Lower leg skin (tissue), 4 donors: ENCODE measurements around the gene HBA1. TPM values are rescaled to one million over a fixed set of nuclear protein-coding genes. Genes with fewer than 3 reads are reported as not detected.
"Not testable (repeated sequence)": the region's sequence is repeated elsewhere in the genome, so short reads cannot be mapped to it uniquely, and the experiment has no call there.

Experiments used
- DNase-seq, 2 donors: peaks; one replicate each; pipeline ENCODE4 v3.0.0-alpha.2; 2019; ENCODE audit warnings: low spot score in 2 of 2
- H3K4me3 ChIP-seq: fragments of 200-600 bp; sonication (generic); 2 replicates; pipeline ENCODE4 v1.5.1; 2017; ENCODE audit warnings: mild to moderate bottlenecking, low read depth; ENCODE audit not compliant: poor library complexity, severe bottlenecking
- POLR2A ChIP-seq, 2 donors: fragments of 450-650 bp; IDR thresholded peaks; one replicate each; pipeline ENCODE4 v1.6.1; 2016 to 2017; ENCODE audit warnings: antibody characterized with exemption in 2 of 2, mild to moderate bottlenecking in 1 of 2, moderate library complexity in 1 of 2
- WGBS, 2 donors: methylation state at CpG; one replicate each; pipeline ENCODE4 v1.1.5; 2018; 5-methylcytosine and 5-hydroxymethylcytosine counted together
- intact Hi-C: fragments of 100-400 bp; cut with DNase I; formaldehyde crosslinking; loops from one replicate; pipeline ENCODE4 v1.15.0; 2023; ENCODE audit warnings: low total_unique reads
- total RNA-seq, 4 donors: library from RNA; depleted of rRNA; stranded (reverse); fragments of >200 nt; gene quantifications; one replicate each; pipeline ENCODE4 v1.1.0, GENCODE V29; 2016
- TF ChIP-seq, protein P1 (sequence below), 3 donors: fragments of 450-650 bp; IDR thresholded peaks; one replicate each; pipeline ENCODE4 v1.5.1; 2016; ENCODE audit warnings: antibody characterized with exemption in 3 of 3, mild to moderate bottlenecking in 3 of 3, moderate library complexity in 2 of 3

Gene HBA1
- total RNA-seq: 100 to 1,000 TPM in 2 of 4 donors, 10 to 100 TPM in 1, 1 to 10 TPM in 1; 2.5 to 474 (median 180) TPM

DNA sequence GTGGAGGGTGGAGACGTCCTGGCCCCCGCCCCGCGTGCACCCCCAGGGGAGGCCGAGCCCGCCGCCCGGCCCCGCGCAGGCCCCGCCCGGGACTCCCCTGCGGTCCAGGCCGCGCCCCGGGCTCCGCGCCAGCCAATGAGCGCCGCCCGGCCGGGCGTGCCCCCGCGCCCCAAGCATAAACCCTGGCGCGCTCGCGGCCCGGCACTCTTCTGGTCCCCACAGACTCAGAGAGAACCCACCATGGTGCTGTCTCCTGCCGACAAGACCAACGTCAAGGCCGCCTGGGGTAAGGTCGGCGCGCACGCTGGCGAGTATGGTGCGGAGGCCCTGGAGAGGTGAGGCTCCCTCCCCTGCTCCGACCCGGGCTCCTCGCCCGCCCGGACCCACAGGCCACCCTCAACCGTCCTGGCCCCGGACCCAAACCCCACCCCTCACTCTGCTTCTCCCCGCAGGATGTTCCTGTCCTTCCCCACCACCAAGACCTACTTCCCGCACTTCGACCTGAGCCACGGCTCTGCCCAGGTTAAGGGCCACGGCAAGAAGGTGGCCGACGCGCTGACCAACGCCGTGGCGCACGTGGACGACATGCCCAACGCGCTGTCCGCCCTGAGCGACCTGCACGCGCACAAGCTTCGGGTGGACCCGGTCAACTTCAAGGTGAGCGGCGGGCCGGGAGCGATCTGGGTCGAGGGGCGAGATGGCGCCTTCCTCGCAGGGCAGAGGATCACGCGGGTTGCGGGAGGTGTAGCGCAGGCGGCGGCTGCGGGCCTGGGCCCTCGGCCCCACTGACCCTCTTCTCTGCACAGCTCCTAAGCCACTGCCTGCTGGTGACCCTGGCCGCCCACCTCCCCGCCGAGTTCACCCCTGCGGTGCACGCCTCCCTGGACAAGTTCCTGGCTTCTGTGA lies at the start of gene HBA1:
HBA1 (plus strand) TSS at position 204 of the 906 bp plus-strand sequence; CDS start at position 241, 37 bp downstream.
- WGBS, 2 donors: 13% methylated on average over 6 to 11 of the region's 88 CpGs

DNA sequence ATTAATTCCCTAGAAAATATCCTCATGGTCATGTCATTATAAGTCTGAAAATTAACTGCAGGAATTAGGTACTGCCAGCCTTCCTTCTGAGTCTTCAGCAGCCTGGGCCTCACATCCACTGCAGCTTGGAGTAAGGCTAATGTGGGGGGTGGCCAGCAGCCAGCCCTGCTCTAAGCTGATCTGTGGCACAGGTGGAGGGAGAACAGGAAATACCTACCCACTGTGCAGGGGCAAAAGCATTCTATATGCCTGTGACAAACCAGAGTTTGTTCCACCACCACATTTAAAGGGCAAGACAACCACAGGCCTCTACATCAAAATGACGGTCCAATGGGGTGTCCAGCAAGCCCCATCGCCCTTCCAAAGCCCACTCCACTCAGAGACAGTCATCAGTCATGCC lies 47.4 kb upstream of the HBA1 start:
- intact Hi-C loops: no loop called here
- no peak overlapping the region for H3K4me3 ChIP-seq
- WGBS, 2 donors: 93 to 96% methylated on average over 2 of the region's 2 CpGs
- DNase-seq: no peak
- no peak for TF ChIP-seq POLR2A (IDR thresholded peaks at IDR 0.05)
- TF ChIP-seq, protein P1, sequence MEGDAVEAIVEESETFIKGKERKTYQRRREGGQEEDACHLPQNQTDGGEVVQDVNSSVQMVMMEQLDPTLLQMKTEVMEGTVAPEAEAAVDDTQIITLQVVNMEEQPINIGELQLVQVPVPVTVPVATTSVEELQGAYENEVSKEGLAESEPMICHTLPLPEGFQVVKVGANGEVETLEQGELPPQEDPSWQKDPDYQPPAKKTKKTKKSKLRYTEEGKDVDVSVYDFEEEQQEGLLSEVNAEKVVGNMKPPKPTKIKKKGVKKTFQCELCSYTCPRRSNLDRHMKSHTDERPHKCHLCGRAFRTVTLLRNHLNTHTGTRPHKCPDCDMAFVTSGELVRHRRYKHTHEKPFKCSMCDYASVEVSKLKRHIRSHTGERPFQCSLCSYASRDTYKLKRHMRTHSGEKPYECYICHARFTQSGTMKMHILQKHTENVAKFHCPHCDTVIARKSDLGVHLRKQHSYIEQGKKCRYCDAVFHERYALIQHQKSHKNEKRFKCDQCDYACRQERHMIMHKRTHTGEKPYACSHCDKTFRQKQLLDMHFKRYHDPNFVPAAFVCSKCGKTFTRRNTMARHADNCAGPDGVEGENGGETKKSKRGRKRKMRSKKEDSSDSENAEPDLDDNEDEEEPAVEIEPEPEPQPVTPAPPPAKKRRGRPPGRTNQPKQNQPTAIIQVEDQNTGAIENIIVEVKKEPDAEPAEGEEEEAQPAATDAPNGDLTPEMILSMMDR (IDR thresholded peaks at IDR 0.05): no peak

More for the DNA sequence above, at the start of gene HBA1:
- intact Hi-C loops, DNase-seq, H3K4me3 ChIP-seq: not testable (repeated sequence)

DNA sequence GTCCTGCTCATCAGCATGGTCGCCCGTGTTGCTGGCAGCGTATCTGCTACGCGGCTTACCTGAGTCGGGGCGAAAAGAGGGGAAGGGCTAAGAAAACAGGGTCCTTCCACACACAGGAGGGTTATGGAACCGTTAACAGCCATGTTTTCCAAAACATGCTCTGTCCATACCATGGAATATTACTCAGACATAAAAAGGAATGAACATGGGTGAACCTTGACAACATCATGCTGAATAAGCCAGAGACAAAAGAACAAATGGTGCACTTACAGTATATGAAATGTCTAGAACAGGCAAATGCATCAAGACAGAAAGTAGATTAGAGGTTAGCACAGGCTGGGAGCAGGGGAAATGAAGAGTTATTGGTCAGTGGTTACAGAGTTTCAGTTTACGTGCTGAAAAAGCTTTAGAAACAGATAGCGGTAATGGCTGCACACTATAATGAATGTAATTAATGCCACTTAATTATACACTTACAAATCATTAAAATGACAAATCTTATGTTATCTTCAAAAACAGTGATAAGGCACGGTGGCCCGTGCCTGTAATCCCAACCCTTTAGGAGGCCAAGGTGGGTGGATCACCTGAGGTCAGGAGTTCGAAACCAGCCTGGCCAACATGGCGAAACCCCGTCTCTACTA lies 45.8 kb upstream of the HBA1 start:
- no peak overlapping the region for H3K4me3 ChIP-seq
- intact Hi-C loops: no loop called here
- no peak for DNase-seq
- TF ChIP-seq POLR2A (IDR thresholded peaks at IDR 0.05): no peak
- TF ChIP-seq, protein P1 (IDR thresholded peaks at IDR 0.05): no peak
- 94% methylated on average over 15 of the region's 15 CpGs for WGBS, 2 donors

DNA sequence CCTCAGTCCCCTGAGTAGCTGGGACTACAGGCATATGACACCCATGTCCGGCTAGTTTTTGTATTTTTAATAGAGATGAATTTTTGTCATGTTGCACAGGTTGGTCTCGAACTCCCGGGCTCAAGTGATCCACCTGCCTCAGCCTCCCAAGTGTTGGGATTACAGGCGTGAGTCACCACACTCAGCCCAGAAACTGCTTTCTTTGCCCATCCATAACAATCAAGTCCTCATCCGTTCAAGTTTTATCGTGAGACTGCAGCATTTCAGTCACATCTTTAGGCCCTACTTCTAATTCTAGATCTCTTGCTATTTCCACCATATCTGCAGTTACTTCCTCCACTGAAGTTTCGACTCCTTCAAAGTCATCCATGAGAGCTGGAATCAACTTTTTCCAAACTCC lies 44.4 kb upstream of the HBA1 start:
- TF ChIP-seq, protein P1 (IDR thresholded peaks at IDR 0.05): no peak
- no peak for TF ChIP-seq POLR2A (IDR thresholded peaks at IDR 0.05)
- no peak for DNase-seq
- intact Hi-C loops: no loop called here
- no peak overlapping the region for H3K4me3 ChIP-seq
- 96% methylated on average over 7 of the region's 7 CpGs for WGBS, 2 donors

DNA sequence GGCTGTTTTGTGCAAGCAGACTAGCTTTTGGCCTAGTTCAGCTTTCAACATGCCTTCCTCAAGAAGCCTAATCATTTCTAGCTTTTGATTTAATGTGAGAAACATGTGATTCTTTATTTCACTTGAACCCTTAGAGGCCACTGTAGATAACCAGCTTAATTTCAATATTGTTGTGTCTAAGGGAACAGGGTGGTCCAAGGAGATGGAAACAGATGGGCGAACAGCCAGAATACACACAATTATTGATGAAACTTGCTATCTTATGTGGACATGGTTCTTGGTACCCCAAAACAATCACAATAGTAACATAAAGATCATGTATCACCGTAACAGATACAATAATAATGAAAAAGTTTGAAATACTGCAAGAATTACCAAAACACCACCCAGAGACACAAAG lies 42.8 kb upstream of the HBA1 start:
- intact Hi-C loops: no loop called here
- no peak for TF ChIP-seq POLR2A (IDR thresholded peaks at IDR 0.05)
- TF ChIP-seq, protein P1 (IDR thresholded peaks at IDR 0.05): no peak
- no peak overlapping the region for H3K4me3 ChIP-seq
- 94 to 99% methylated on average over 2 of the region's 2 CpGs for WGBS, 2 donors
- no peak for DNase-seq

DNA sequence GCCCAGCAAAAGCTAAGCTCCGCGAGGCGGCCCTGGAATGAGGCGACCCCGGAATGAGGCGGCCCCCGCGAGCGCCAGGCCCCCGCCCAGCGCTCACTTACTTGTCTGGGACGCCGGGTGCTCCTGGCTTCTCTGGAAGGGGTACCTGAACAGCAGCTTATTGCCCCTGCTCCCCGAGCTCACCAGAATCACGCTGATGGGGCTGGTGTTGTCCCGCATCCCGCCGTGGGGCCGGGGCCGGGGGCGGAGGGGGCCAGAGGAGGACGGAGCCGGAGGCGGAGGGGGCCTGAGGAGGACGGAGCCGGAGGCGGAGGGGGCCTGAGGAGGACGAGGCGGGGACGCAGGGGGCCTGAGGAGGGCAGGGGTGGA lies 38.4 kb upstream of the HBA1 start:
- 1 to 5% methylated on average over 25 to 27 of the region's 30 CpGs for WGBS, 2 donors
- DNase-seq: no peak
- intact Hi-C loops: no loop called here
- H3K4me3 ChIP-seq: peak overlapping the region; percentile 77
- TF ChIP-seq, protein P1 (IDR thresholded peaks at IDR 0.05): no peak
- no peak for TF ChIP-seq POLR2A (IDR thresholded peaks at IDR 0.05)
